AG09319 (cell line): Measurements from ENCODE around the gene FBXL20.
"Not testable (repeated sequence)": the region's sequence is repeated elsewhere in the genome, so short reads cannot be mapped to it uniquely, and the experiment has no call there.

ENCODE experiments used
- DNase-seq: peaks from one replicate; pipeline ENCODE4 v3.0.0-alpha.2; 2010; ENCODE audit warnings: low read depth; ENCODE audit errors: extremely low read depth
- TF ChIP-seq, protein P1 (sequence below): IDR thresholded peaks from 2 replicates; pipeline ENCODE4 v1.5.1; 2011; ENCODE audit warnings: low read depth, mild to moderate bottlenecking, inconsistent platforms, low read length, moderate library complexity

Gene FBXL20

DNA sequence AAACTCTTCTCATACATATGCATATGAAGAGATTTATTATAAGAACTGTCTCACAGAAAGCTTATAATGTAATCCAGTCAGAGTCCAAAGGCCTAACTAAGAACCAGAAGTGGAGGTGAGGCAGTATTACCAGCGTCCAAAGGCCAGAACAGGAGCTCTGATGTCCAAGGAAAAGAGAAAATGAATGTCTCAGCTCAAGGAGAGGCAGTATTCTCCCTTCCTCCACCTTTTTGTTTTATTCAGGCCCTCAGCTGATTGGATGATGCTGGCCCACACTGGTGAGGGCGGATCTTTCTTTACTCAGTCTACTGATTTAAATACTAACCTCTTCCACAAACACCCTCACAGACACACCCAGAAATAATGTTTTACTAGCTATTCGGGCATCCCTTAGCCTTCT lies 43.4 kb downstream of the FBXL20 start:
- TF ChIP-seq, protein P1, sequence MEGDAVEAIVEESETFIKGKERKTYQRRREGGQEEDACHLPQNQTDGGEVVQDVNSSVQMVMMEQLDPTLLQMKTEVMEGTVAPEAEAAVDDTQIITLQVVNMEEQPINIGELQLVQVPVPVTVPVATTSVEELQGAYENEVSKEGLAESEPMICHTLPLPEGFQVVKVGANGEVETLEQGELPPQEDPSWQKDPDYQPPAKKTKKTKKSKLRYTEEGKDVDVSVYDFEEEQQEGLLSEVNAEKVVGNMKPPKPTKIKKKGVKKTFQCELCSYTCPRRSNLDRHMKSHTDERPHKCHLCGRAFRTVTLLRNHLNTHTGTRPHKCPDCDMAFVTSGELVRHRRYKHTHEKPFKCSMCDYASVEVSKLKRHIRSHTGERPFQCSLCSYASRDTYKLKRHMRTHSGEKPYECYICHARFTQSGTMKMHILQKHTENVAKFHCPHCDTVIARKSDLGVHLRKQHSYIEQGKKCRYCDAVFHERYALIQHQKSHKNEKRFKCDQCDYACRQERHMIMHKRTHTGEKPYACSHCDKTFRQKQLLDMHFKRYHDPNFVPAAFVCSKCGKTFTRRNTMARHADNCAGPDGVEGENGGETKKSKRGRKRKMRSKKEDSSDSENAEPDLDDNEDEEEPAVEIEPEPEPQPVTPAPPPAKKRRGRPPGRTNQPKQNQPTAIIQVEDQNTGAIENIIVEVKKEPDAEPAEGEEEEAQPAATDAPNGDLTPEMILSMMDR: no peak
- no peak for DNase-seq

DNA sequence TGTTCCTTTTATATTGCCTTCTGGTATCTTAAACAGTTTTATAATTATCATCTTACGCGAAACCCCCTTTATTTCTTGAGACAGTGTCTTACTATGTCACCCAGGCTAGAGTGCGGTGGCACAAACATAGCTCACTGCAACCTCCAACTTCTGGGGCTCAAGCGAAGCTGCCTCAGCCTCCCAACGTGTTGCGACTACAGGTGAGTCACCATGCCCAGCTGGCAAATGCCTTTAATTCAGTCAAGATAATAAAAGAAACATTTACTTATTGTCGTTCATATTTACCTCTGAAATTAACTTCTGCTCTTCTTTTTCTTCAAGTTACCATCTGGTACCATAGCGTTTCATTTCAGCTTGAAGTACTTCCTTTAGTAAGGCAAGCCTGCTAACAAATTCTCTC lies 43.9 kb downstream of the FBXL20 start:
- TF ChIP-seq, protein P1: no peak
- DNase-seq: no peak

DNA sequence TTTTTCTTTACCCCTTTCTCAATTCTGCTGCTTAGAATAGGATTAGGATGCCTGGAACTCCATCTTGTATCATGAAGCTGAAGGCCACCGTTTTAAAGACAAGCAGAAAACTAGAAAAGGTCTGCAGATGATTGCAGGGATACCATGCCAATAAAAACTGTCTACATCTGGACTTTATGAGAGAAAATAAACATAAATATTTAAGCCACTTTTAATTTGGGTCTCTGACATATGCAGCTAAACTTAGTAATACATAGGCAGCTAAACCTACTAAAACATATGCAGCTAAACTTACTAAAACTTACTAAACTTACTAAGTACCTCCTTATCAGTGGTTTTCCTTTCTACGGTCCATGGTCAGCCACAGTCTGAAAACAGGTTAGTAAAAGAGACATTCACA lies 48.4 kb downstream of the FBXL20 start:
- no peak for DNase-seq
- TF ChIP-seq, protein P1: no peak

DNA sequence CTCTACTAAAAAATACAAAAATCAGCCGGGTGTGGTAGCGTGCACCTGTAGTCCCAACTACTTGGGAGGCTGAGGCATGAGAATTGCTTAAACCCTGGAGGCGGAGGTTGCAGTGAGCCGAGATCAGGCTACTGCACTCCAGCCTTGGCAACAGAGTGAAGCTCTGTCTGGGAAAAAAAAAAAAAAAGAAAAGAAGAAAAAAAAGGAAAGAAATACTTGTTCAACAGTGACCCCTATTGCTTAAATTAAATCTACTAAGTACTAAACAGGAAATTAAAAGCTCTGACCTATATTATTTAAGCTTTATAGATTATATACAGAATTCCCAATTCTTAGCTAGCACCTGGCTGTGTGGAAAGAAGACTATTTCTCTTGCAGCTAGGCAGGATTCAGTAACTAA lies 48.9 kb downstream of the FBXL20 start:
- DNase-seq: no peak
- TF ChIP-seq, protein P1: no peak

DNA sequence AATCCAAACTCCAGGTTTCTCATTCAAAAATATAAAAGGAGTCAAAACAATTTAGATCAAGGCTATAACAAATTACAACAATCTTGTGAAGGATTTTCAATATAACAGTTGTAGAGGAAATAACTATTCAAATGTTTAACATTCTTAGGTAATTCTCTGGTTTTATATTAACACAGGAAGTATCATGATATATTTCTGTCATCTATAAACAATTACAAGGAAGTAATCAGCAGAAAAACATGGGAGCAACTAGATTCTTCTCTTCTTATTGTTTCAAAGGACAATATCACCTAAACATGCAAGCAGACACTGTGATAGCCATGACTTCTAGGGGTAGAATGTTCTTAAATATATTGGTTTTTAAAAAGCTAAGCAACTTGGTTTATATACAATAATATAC lies 49.9 kb downstream of the FBXL20 start:
- no peak for DNase-seq
- TF ChIP-seq, protein P1: no peak

DNA sequence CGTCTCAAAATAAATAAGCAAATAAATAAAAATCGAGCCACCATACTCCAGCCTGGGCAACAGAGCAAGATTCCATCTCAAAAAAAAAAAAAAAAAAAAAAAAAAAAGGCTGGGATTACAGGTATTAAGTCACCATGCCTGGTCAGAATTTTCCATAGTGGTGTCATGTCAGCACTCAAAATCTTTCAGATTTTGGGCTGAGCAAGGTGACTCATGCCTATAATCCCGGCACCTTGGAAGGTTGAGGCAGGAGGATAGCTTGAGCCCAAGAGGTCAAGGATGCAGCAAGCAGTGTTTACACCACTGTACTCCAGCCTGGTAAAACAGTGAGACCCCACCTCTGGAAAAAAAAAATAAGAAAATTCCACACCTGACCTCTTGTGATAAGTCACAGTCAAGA lies 52.2 kb downstream of the FBXL20 start:
- TF ChIP-seq, protein P1: no peak
- DNase-seq: no peak

DNA sequence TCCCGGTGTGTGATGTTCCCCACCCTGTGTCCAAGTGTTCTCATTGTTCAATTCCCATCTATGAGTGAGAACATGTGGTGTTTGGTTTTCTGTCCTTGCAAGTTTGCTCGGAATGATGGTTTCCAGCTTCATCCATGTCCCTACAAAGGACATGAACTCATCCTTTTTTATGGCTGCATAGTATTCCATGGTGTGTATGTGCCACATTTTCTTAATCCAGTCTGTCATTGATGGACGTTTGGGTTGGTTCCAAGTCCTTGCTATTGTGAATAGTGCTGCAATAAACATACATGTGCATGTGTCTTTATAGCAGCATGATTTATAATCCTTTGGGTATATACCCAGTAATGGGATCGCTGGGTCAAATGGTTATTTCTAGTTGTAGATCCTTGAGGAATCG lies 54.6 kb downstream of the FBXL20 start:
- DNase-seq: not testable (repeated sequence)

DNA sequence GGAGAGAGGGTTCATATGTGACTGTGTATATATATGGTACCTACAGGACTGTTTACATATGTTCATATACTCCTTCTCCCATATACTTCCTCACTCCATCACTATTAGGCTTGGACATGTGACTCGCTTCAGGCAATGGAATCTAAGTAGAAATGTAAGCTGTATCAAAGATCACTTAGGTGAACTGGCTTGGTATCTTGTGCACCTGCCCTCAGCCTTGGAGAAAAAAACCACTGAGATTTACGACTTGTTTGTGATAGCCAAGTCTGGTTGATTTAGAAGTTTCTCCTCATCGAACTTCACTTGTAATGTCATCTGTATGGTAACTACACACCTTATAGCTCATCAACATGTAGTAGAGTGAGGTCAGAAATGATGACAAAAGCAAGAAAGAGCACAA lies 59.9 kb downstream of the FBXL20 start:
- DNase-seq: no peak
- TF ChIP-seq, protein P1: no peak
